ENCODE results near the gene SLC7A7.

GRCh38 chr14:22829661-22830442, 14.6 kb upstream of the SLC7A7 start, which contains the start of gene MRPL52:
- TF ChIP-seq CTCF (IDR thresholded peaks at IDR 0.05 in 2 of 3, conservative IDR thresholded peaks at IDR 0.05 in 1 of 3; ENCODE audit: control insufficient read depth in 2 of 3, extremely low read depth in 1 of 3, insufficient read depth in 1 of 3, low read depth in 3 of 3, low read length in 3 of 3) (no peak), SP1 (IDR thresholded peaks at IDR 0.05; ENCODE audit: low read depth, low read length) (no peak), BCL3 (IDR thresholded peaks at IDR 0.05; ENCODE audit: borderline replicate concordance, insufficient read depth, low read depth, low read length, poor library complexity, severe bottlenecking) (no peak), MLLT1 (IDR thresholded peaks at IDR 0.05) (0 out of 2 replicates have a peak, but pooled peaks have one; percentile 88), ZNF384 (IDR thresholded peaks at IDR 0.05; ENCODE audit: borderline replicate concordance, low read depth, low read length) (no peak), NR2C2 (IDR thresholded peaks at IDR 0.05; ENCODE audit: borderline replicate concordance, control insufficient read depth, insufficient read length, low read depth) (no peak), POLR2AphosphoS2 (IDR thresholded peaks at IDR 0.05; ENCODE audit: low read depth, low read length) (no peak), POLR2AphosphoS5 (IDR thresholded peaks at IDR 0.05; ENCODE audit: low read length) (peak; percentile 79), BRCA1 (IDR thresholded peaks at IDR 0.05; ENCODE audit: low read depth, low read length) (no peak), USF2 (IDR thresholded peaks at IDR 0.05; ENCODE audit: borderline replicate concordance, low read depth, low read length) (no peak), RFX5 (IDR thresholded peaks at IDR 0.05; ENCODE audit: low read depth, low read length) (no peak), MYC (IDR thresholded peaks at IDR 0.05; ENCODE audit: insufficient read depth, insufficient read length, insufficient replicate concordance, low read length, severe bottlenecking) (no peak)

All from GM12878 (cell line).